Camera-type eye (tissue), 1 donor: Measurements from ENCODE around the gene MLLT1. TPM values are rescaled to one million over a fixed set of nuclear protein-coding genes. Genes with fewer than 3 reads are reported as not detected.

ENCODE experiments used
- total RNA-seq: library from RNA; depleted of rRNA; stranded (reverse); fragments of >200 nt; gene quantifications from one replicate; pipeline ENCODE4 v1.2.3, GENCODE V29; 2014

The MLLT1 gene, protein sequence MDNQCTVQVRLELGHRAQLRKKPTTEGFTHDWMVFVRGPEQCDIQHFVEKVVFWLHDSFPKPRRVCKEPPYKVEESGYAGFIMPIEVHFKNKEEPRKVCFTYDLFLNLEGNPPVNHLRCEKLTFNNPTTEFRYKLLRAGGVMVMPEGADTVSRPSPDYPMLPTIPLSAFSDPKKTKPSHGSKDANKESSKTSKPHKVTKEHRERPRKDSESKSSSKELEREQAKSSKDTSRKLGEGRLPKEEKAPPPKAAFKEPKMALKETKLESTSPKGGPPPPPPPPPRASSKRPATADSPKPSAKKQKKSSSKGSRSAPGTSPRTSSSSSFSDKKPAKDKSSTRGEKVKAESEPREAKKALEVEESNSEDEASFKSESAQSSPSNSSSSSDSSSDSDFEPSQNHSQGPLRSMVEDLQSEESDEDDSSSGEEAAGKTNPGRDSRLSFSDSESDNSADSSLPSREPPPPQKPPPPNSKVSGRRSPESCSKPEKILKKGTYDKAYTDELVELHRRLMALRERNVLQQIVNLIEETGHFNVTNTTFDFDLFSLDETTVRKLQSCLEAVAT
- 20.1 TPM for total RNA-seq

DNA sequence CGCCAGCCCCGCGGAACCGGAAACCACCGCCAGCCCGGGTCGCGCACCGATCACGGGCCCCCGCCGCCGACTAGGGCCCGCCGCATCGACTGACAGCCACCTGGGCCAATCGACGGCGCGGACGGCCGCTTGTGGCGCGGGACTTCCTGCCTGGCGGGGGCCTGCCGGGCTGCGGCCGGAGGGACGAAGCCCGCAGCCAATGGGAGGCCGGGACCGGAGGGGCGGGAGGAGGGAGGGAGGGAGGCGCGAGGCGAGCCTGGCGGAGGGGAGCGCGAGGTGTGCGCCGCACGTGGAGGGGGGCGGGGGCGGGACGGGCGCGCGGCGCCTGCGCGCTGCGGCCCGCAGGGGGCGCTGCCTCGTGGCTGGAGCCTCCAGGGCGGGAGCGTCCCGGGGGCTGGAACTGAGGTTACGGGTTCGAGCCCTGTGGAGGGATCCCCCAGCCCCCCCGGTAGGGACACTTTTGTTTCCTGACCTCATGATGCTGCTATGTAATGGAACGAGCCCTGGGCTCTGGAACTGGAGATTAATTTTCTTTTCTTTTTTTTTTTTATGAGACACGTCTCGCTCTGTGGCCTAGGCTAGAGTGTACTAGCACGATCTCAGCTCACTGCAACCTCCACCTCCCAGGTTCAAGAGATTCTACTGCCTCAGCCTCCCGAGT lies at the start of gene MLLT1:
Gene MLLT1 (minus strand): TSS at position 45 of the 661 bp plus-strand sequence. CDS start 191 bp downstream, outside the sequence.

Other genes starting within 250 kb of the MLLT1 start
- 10.3 TPM for gene RFX2, start 169.5 kb downstream of the MLLT1 start, total RNA-seq
- 0.71 TPM for gene ACSBG2, start 144.3 kb downstream of the MLLT1 start, total RNA-seq
- not detected for gene ACER1, start 53.6 kb upstream of the MLLT1 start, total RNA-seq
- 33.7 TPM for gene CLPP, start 81.6 kb upstream of the MLLT1 start, total RNA-seq
- 57.5 TPM for gene ALKBH7, start 92.8 kb upstream of the MLLT1 start, total RNA-seq
- gene PSPN, start 96.0 kb upstream of the MLLT1 start, total RNA-seq, result 2.4 TPM
- 47.6 TPM for gene GTF2F1, start 113.2 kb upstream of the MLLT1 start, total RNA-seq
- gene KHSRP, start 144.8 kb upstream of the MLLT1 start, total RNA-seq, result 167 TPM
- not detected for gene SLC25A41, start 153.8 kb upstream of the MLLT1 start, total RNA-seq
- 82.0 TPM for gene SLC25A23, start 179.8 kb upstream of the MLLT1 start, total RNA-seq
- gene CRB3, start 184.3 kb upstream of the MLLT1 start, total RNA-seq, result 5.9 TPM
- 0.49 TPM for gene DENND1C, start 201.8 kb upstream of the MLLT1 start, total RNA-seq
- 51.8 TPM for gene TUBB4A, start 222.3 kb upstream of the MLLT1 start, total RNA-seq